DND-41 (cell line): ENCODE measurements around the gene PLK1.

Experiments used
- EZH2 ChIP-seq: IDR thresholded peaks from 3 replicates; pipeline ENCODE4 v1.6.1; 2012; ENCODE audit warnings: borderline replicate concordance, low read depth, mild to moderate bottlenecking, moderate library complexity, low read length, inconsistent platforms; ENCODE audit not compliant: severe bottlenecking
- TF ChIP-seq, protein P1 (sequence below): IDR thresholded peaks from 2 replicates; pipeline ENCODE4 v1.5.1; 2012; ENCODE audit warnings: borderline replicate concordance, low read length, moderate library complexity, mild to moderate bottlenecking; ENCODE audit not compliant: poor library complexity, severe bottlenecking; ENCODE audit errors: extremely low read depth

DNA sequence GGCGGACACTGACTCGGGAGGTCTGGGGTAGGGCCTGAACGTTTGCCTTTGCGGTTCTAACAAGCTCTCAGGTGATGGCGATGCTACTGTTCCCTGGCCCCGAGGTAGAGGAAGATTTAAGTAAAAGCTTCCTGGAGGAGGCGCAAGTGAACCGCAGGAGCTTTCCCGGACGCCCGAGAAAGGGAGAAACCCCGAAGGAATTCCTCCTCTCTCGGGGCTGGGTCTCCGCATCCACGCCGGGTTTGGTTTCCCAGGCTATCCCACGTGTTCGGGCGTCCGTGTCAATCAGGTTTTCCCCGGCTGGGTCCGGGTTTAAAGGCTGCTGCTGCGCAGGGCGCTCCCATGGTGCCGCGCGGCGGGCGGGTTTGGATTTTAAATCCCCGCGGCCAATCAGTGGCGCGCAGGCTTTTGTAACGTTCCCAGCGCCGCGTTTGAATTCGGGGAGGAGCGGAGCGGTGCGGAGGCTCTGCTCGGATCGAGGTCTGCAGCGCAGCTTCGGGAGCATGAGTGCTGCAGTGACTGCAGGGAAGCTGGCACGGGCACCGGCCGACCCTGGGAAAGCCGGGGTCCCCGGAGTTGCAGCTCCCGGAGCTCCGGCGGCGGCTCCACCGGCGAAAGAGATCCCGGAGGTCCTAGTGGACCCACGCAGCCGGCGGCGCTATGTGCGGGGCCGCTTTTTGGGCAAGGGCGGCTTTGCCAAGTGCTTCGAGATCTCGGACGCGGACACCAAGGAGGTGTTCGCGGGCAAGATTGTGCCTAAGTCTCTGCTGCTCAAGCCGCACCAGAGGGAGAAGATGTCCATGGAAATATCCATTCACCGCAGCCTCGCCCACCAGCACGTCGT, at the start of gene PLK1:
- TF ChIP-seq, protein P1, sequence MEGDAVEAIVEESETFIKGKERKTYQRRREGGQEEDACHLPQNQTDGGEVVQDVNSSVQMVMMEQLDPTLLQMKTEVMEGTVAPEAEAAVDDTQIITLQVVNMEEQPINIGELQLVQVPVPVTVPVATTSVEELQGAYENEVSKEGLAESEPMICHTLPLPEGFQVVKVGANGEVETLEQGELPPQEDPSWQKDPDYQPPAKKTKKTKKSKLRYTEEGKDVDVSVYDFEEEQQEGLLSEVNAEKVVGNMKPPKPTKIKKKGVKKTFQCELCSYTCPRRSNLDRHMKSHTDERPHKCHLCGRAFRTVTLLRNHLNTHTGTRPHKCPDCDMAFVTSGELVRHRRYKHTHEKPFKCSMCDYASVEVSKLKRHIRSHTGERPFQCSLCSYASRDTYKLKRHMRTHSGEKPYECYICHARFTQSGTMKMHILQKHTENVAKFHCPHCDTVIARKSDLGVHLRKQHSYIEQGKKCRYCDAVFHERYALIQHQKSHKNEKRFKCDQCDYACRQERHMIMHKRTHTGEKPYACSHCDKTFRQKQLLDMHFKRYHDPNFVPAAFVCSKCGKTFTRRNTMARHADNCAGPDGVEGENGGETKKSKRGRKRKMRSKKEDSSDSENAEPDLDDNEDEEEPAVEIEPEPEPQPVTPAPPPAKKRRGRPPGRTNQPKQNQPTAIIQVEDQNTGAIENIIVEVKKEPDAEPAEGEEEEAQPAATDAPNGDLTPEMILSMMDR = peak; percentile 49
- TF ChIP-seq EZH2 = no peak
